CD4-positive, alpha-beta T cell treated with Interleukin-15 for 1 hour (primary cell): ENCODE data around the gene DFFB.

Experiments used
- DNase-seq: peaks from one replicate; pipeline ENCODE4 v3.0.0-alpha.2; 2020

The DFFB gene

GRCh38 chr1:3876716-3877115 is 19.4 kb downstream of the DFFB start:
- DNase-seq, result no peak

DNA sequence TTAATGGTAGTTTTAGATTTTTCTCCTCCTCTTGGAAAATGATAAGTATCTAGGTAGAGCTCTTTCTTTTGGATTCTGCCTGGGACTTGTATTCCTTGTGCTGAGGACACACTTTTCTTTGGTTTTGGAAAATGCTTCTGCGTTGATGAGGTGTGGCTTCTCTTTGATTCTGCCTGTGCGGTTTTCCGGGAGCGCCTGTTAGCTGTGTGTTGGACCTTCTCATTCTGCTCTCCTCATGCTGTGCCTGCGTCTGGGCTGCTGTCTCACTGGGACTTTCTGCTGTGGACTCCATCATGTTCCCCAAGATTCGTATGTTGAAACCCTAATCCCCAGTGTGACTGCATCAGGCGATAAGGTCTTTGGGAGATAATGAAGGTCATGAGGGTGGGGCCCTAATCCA is 21.8 kb downstream of the DFFB start:
- no peak for DNase-seq

DNA sequence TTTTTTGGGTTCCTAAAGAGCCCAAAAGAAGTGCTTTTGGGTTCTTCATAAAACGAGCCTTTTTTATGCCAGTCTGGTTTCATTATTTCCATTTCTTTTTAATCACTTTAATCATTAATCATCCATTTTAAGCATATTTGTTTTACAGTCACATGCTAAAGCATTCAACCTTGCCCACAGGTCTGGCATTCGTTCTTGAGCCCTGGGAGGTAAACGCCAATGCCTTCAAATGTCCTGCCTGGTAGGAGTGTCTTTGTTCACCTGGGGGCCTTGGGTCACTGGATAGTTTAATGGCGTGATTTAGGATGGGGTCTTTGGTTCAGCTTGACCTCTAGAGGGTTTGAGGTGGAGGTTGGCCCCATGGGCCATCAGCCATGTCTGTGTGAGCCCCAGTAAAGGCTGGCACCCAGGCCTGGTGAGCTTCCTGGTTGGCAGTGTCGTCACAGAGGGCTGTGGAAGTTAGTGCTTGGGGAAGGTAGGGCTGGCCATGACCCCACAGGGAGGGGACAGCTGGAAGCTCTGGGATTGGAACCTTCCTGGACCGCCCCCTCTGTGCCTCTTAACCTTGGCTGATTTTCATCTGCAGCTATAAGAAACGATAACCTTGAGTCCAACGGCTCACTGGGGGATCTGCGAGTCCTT is 22.6 kb downstream of the DFFB start:
- no peak for DNase-seq

DNA sequence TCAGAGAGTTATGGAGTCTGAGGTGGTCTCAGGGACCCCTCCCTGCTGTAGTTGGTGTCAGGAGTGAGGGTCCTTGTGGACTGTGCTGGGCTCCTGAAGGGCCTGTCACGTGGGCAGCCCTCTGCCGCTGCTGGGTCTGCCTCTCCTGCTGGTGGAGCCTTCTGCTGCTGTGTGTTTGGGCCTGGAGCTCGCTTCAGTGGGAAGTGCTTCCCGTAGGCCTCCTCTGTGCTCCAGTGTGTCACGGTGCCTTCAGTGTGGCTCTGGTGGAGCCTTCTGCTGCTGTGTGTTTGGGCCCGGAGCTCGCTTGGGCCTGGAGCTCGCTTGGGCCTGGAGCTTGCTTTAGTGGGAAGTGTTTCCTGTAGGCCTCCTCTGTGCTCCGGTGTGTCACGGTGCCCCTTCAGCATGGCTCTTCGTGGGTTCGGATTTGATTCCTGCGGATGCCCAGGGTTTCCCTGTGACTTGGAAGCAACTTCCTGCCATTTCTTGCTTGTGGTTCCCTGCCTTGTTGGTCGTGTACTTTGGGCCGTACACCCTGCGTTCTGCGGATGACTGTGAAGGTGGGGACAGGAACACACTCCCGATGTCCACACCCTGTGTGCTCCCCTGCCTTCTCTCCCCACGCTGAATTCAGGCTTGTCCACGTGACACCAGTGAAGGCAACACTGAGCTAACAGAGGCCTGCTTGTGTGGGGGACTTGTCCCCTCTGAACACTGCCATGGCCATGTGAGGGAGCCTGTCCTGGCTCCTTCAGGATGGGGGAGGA is 23.3 kb downstream of the DFFB start:
- DNase-seq, result no peak

GRCh38 chr1:3881193-3881480 is 23.9 kb downstream of the DFFB start:
- no peak for DNase-seq

DNA sequence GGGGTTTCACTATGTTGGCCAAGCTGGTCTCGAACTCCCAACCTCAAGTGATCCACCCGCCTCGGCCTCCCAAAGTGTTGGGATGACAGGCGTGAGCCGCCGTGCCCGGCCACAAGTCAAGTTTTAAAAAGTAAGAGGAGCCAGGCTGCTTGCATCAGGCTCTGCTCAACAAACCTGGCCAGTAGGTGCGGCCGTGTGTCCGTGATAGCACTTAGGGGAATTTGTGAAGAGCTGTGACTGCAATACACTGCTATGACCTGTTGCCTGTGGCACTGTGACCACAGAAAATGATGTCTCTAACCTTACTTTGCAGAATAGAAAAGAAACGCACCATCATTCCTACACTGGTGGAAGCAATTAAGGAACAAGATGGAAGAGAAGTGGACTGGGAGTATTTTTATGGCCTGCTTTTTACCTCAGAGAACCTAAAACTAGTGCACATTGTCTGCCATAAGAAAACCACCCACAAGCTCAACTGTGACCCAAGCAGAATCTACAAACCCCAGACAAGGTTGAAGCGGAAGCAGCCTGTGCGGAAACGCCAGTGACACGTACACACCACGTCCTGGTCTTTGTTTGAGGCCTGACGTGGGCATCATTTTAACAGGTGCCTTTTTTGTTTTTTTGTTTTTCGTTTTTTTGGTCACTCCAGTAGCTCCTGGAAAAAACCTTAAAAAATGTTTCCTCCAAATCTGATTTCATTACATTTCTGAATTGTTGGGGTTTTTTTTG is 26.1 kb downstream of the DFFB start:
- peak; percentile 45 for DNase-seq

GRCh38 chr1:3884966-3885365 is 27.7 kb downstream of the DFFB start:
- no peak for DNase-seq

- no peak for DNase-seq
Observed at GRCh38 chr1:3885611-3886010, 28.3 kb downstream of the DFFB start.

DNA sequence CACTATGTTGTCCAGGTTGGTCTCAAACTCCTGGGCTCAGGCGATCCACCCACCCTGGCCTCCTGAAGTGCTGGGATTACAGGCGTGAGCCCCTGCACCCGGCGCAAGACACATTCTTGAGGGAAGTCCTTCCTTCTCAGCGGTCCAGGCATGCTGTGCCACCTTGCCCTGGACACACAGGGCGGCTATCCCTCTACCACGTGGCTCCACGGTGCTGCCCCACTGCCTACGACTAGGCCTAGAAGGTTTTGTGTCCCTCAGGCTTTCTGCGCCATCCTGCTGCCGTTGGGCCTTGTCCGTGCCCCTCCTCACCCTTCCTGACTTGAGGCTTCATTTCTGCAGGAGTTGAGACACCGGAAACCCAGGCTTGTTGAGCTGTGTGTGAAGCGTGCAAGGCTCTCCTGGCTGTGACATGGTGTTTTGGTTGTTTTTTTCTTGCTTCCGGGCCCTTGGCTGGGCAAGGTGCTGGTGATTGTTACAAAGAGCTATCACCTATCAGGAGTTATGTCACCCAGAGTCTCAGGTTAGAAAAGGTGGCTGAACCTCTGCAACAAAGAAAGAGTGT is 28.9 kb downstream of the DFFB start:
- DNase-seq, result no peak

GRCh38 chr1:3886691-3887090 is 29.4 kb downstream of the DFFB start:
- DNase-seq, result no peak

DNA sequence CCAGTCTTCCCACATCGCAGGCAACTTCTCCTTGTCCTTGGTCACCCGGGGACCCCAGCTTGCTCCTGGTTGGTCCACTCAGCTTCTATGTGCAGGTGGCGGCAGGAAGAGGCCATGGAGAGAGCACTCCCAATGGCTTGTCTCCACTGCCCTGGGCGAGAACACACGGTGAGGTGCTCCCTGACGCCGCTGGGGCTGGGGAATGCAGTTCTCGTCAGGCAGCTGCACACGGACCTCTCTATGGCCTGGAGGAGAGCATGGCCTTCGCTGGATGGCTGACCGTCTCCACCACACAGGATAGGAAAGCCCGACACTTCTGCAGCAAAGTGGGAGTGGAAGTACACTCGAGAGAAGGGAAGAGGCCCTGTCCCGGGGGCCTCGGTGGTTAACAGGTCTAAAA is 31.0 kb downstream of the DFFB start:
- DNase-seq, result no peak

GRCh38 chr1:3889936-3890335 is 32.7 kb downstream of the DFFB start:
- peak; percentile 34 for DNase-seq

DNA sequence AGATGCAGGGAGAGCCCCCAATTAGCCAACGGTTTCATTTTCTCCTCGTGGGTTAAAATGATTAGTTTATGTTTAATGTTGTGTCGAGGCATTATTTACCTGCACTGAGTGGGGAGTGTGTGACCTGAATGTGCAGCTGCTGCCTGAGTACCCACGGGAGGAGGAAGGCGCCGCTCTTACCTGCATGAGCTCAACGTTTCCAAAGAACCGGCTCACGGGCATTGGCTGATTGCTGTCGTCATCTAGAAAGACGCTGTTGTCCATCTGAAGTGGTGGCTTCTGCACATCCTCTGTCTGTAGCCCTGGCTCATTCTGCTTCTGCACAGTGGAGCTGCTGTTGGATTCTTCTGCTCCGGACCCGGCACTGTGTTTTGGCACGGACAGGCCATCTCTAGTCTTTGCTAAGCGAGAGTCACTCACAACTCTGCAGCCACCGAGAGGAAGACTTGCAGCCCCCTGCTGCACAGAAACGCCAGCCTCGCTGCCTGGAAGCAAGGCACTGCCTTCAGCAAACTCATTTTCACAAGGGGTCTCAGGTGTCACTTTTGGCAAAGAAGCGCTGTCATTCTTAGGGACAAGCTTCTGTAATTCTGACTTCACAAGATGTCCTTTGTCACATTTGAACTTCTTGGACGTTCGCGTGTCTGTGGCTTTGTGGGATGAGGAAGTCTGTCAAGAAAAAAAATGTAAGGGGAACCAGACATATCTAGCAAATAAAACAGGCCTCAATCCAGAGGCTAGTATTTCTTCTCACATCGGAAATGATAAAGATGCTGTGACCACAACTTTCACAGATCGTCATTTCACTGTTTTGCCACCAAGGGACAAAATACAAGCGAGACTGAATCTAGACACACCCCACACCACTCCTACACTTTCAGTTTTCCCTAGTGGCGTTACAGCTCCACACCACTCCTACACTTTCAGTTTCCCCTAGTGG is 33.4 kb downstream of the DFFB start:
- DNase-seq, result peak; percentile 28

DNA sequence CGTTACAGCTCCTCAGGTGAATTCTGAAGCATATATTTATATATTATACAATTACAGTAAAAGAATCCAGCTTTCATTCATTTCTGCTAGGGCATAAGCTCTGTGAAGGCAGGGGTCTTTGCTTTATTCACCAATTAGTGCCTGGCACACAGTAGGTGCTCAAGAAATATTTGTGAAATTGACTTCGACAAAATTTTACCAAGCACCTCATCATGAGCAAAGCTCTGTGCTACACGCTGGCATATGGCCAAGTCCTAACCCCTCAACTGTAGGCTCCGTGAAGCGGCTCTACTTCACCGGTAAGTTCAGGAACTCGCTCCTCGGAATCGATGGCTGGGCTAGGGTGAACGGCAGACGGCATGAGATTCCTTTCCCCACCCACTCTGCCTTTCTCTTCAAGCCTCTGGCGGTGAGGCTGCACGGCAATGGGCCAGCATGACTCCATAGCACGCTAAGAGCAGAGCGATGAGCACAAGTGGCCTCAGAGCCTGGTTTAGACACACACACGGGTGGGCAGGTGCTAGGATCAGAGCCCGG is 34.1 kb downstream of the DFFB start:
- no peak for DNase-seq

- no peak for DNase-seq
Observed at GRCh38 chr1:3892748-3893147, 35.5 kb downstream of the DFFB start.

DNA sequence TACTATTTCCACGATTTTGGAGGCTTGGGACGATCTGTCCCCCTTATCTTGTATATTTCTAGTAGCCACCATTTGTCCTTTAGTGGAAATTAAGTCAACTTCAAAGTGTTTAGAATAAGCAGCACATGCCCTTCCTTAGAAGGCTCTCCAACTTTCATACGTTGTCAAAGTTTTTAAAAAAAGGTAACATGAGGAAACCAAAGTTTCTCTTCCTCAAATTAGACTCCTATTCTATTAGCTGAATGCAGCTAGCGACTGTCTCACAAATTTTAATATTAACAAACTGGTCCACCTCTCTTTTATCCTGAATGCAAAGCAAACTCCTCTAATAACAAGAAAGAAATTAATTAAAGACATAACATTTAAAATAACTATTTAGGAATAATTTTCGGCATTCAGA is 35.9 kb downstream of the DFFB start:
- no peak for DNase-seq

- DNase-seq, result no peak
Observed at GRCh38 chr1:3894626-3895278, 37.5 kb downstream of the DFFB start.

GRCh38 chr1:3895279-3895950 is 38.1 kb downstream of the DFFB start:
- DNase-seq, result no peak

GRCh38 chr1:3895951-3896325 is 38.7 kb downstream of the DFFB start:
- no peak for DNase-seq

DNA sequence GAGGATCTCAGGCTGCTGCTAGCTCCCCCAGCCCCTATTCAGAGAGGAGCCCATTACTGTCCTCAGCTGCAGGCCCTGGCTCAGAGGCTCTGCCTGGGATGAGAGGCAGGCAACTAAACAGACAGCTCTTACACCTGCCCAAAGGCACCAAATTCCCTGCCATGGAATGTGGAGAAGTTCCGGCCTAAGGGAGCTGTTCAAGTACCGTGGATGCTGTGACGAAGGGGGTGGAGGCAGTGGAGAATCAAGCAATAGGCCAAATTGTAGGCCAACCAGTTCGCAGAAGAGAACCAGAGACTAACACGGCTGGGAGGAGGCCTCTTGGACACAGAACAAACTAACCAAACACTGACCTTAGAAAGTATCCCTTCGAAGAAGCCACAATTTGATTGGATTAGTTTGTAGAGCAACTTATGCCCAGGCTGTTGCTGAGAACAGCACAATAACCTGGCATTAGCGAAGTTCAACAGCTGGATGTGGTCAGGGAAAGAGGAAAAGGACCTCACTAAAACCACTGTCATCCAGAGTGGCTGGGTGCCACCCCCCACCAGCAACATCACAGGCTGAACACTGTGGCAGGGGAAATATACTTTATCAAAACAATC is 39.2 kb downstream of the DFFB start:
- DNase-seq, result no peak

DNA sequence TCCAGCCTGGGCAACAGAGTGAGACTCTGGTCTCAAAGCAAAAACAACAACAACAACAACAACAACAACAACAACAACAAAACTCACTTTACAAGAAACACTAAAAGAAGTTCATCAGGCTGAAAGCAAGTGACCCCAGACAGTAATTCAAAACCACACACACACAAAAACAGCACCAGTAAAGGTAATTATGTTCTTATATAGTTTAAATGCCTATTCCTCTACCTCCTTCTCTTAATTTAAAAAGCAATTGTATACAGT is 41.1 kb downstream of the DFFB start:
- DNase-seq, result no peak
